ENCODE data around the gene ANKH. TPM values are rescaled to one million over a fixed set of nuclear protein-coding genes. Genes with fewer than 3 reads are reported as not detected.
"Not testable (repeated sequence)": the region's sequence is repeated elsewhere in the genome, so short reads cannot be mapped to it uniquely, and the experiment has no call there.

ANKH gene
- total RNA-seq, 1 experiment from 2014 or later = 65.2 TPM

DNA sequence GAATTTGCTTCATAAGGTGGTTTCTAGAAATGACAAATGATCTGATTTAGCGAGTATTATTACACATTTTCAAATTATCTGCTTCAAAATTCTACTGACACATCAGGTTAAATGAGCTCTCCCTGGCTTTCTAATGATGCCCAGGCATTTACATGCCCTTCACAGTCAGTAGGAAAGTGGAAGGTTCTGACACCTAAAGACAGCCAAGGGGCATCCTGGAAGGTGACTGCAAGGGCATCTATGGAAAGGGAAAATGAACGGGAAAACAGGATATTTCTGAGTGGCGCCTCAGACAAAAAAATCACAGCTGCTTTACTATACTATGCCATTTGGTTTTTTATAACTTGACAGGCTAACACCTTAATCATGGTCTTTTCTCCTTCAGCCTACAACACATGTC, 31.0 kb downstream of the ANKH start:
- no peaks in the 10 kb centered on the region for H3K9me2 ChIP-seq (ENCODE audit: insufficient read depth)
- H3K4me3 ChIP-seq (replicated peaks in 1 of 2; ENCODE audit: low read depth in 1 of 2, low read length in 2 of 2) = no peak overlapping the region
- no peak overlapping the region for H3K4me2 ChIP-seq (ENCODE audit: low read length)
- no peaks in the 10 kb centered on the region for H3K79me2 ChIP-seq (ENCODE audit: insufficient read depth, low read length)
- H3K9me3 ChIP-seq (ENCODE audit: control insufficient read depth in 1 of 2, insufficient read depth in 1 of 2, low read depth in 1 of 2, low read length in 2 of 2) = no peaks in the 10 kb centered on the region
- ATAC-seq = no peak
- no peaks in the 10 kb centered on the region for H3K4me1 ChIP-seq (ENCODE audit: control insufficient read depth in 1 of 2, insufficient read depth in 2 of 2, low read length in 2 of 2)
- no peaks in the 10 kb centered on the region for H4K20me1 ChIP-seq (ENCODE audit: insufficient read depth)
- H3K27me3 ChIP-seq (ENCODE audit: insufficient read depth, low read length) = no peaks in the 10 kb centered on the region
- H2AFZ ChIP-seq (ENCODE audit: low read depth, low read length, poor library complexity, severe bottlenecking) = no peak overlapping the region
- DNase-seq (ENCODE audit: low read depth, low spot score) = no peak
- POLR2A ChIA-PET = no interaction called here
- no peak for TF ChIP-seq ZNF274 (IDR thresholded peaks at IDR 0.05; ENCODE audit: low read depth, low read length)
- BruUV-seq (replicated peaks) = no TSS peak
- intact Hi-C loops (cut with micrococcal nuclease) = no loop called here
- no peak overlapping the region for H3K27ac ChIP-seq (ENCODE audit: low read depth, low read length)
- RAD21 ChIA-PET (ENCODE audit: low non-redundant PET in 1 of 2, low total read pairs in 2 of 2, uncharacterized antibody in 2 of 2, unreplicated experiment in 2 of 2) = no interaction called here
- no peak overlapping the region for H3K9ac ChIP-seq (ENCODE audit: low read length)
- CTCF ChIA-PET = no interaction called here
- no peaks in the 10 kb centered on the region for H3K36me3 ChIP-seq (ENCODE audit: control insufficient read depth in 1 of 2, insufficient read depth in 2 of 2, low read length in 2 of 2)

GRCh38 chr5:14838396-14839319, 32.9 kb downstream of the ANKH start:
- Histone ChIP-seq H3K4me1 (ENCODE audit: control insufficient read depth in 1 of 2, insufficient read depth in 2 of 2, low read length in 2 of 2) (no peaks in the 10 kb centered on the region), H3K36me3 (ENCODE audit: control insufficient read depth in 1 of 2, insufficient read depth in 2 of 2, low read length in 2 of 2) (no peaks in the 10 kb centered on the region), H2AFZ (ENCODE audit: low read depth, low read length, poor library complexity, severe bottlenecking) (no peak overlapping the region), H3K4me2 (ENCODE audit: low read length) (no peak overlapping the region), H3K27ac (ENCODE audit: low read depth, low read length) (no peak overlapping the region), H4K20me1 (ENCODE audit: insufficient read depth) (no peaks in the 10 kb centered on the region), H3K9ac (ENCODE audit: low read length) (no peak overlapping the region), H3K79me2 (ENCODE audit: insufficient read depth, low read length) (peaks cover 4% of the 10 kb centered on the region; the same call in 1 of the 2 replicates), H3K9me2 (ENCODE audit: insufficient read depth) (no peaks in the 10 kb centered on the region), H3K27me3 (ENCODE audit: insufficient read depth, low read length) (no peaks in the 10 kb centered on the region), H3K4me3 (replicated peaks in 1 of 2; ENCODE audit: low read depth in 1 of 2, low read length in 2 of 2) (no peak overlapping the region), H3K9me3 (ENCODE audit: control insufficient read depth in 1 of 2, insufficient read depth in 1 of 2, low read depth in 1 of 2, low read length in 2 of 2) (no peaks in the 10 kb centered on the region)
- DNase-seq (ENCODE audit: low read depth, low spot score) = no peak
- RAD21 ChIA-PET (ENCODE audit: low non-redundant PET in 1 of 2, low total read pairs in 2 of 2, uncharacterized antibody in 2 of 2, unreplicated experiment in 2 of 2) = no interaction called here
- POLR2A ChIA-PET = no interaction called here
- ATAC-seq = no peak
- intact Hi-C loops (cut with micrococcal nuclease) = no loop called here
- no TSS peak for BruUV-seq (replicated peaks)
- CTCF ChIA-PET = no interaction called here
- TF ChIP-seq, protein P1, sequence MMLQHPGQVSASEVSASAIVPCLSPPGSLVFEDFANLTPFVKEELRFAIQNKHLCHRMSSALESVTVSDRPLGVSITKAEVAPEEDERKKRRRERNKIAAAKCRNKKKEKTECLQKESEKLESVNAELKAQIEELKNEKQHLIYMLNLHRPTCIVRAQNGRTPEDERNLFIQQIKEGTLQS (IDR thresholded peaks at IDR 0.05) = no peak
- TF ChIP-seq EZH2 (IDR thresholded peaks at IDR 0.05) (no peak), CEBPB (IDR thresholded peaks at IDR 0.05; ENCODE audit: low read depth) (no peak), ELF1 (IDR thresholded peaks at IDR 0.05; ENCODE audit: borderline replicate concordance, low read depth) (no peak), JUND (IDR thresholded peaks at IDR 0.05) (no peak), ZNF274 (IDR thresholded peaks at IDR 0.05; ENCODE audit: low read depth, low read length) (no peak)
- TF ChIP-seq, protein P2, sequence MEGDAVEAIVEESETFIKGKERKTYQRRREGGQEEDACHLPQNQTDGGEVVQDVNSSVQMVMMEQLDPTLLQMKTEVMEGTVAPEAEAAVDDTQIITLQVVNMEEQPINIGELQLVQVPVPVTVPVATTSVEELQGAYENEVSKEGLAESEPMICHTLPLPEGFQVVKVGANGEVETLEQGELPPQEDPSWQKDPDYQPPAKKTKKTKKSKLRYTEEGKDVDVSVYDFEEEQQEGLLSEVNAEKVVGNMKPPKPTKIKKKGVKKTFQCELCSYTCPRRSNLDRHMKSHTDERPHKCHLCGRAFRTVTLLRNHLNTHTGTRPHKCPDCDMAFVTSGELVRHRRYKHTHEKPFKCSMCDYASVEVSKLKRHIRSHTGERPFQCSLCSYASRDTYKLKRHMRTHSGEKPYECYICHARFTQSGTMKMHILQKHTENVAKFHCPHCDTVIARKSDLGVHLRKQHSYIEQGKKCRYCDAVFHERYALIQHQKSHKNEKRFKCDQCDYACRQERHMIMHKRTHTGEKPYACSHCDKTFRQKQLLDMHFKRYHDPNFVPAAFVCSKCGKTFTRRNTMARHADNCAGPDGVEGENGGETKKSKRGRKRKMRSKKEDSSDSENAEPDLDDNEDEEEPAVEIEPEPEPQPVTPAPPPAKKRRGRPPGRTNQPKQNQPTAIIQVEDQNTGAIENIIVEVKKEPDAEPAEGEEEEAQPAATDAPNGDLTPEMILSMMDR (IDR thresholded peaks at IDR 0.05 in 2 of 3, conservative IDR thresholded peaks at IDR 0.05 in 1 of 3; ENCODE audit: borderline replicate concordance in 1 of 3, insufficient read depth in 1 of 3, low read depth in 2 of 3, low read length in 2 of 3) = peak in 1 of 3 experiments; percentile 8; a peak in 1 of 6 replicates

GRCh38 chr5:14837423-14838122, 34.0 kb downstream of the ANKH start:
- BruUV-seq (replicated peaks); H3K27ac ChIP-seq (ENCODE audit: low read depth, low read length); H3K36me3 ChIP-seq (ENCODE audit: control insufficient read depth in 1 of 2, insufficient read depth in 2 of 2, low read length in 2 of 2); H3K9ac ChIP-seq (ENCODE audit: low read length); H3K9me2 ChIP-seq (ENCODE audit: insufficient read depth); ATAC-seq; H3K4me2 ChIP-seq (ENCODE audit: low read length); H3K9me3 ChIP-seq (ENCODE audit: control insufficient read depth in 1 of 2, insufficient read depth in 1 of 2, low read depth in 1 of 2, low read length in 2 of 2); DNase-seq (ENCODE audit: low read depth, low spot score); POLR2A ChIA-PET; H3K4me3 ChIP-seq (replicated peaks in 1 of 2; ENCODE audit: low read depth in 1 of 2, low read length in 2 of 2); CTCF ChIA-PET; H2AFZ ChIP-seq (ENCODE audit: low read depth, low read length, poor library complexity, severe bottlenecking); H3K4me1 ChIP-seq (ENCODE audit: control insufficient read depth in 1 of 2, insufficient read depth in 2 of 2, low read length in 2 of 2); H4K20me1 ChIP-seq (ENCODE audit: insufficient read depth); H3K79me2 ChIP-seq (ENCODE audit: insufficient read depth, low read length); intact Hi-C loops (cut with micrococcal nuclease); H3K27me3 ChIP-seq (ENCODE audit: insufficient read depth, low read length); RAD21 ChIA-PET (ENCODE audit: low non-redundant PET in 1 of 2, low total read pairs in 2 of 2, uncharacterized antibody in 2 of 2, unreplicated experiment in 2 of 2): not testable (repeated sequence)
